GM10266 (cell line): ENCODE results near the gene SKA3.
"Not testable (repeated sequence)": the region's sequence is repeated elsewhere in the genome, so short reads cannot be mapped to it uniquely, and the experiment has no call there.

ENCODE experiments used
- DNase-seq: peaks from one replicate; pipeline ENCODE4 v3.0.0; 2012; ENCODE audit errors: extremely low spot score
- CTCF ChIP-seq: IDR thresholded peaks from 2 replicates; pipeline ENCODE4 v1.5.1; 2012; ENCODE audit warnings: mild to moderate bottlenecking, low read depth; ENCODE audit not compliant: control insufficient read depth, insufficient read depth; ENCODE audit errors: missing control alignments

SKA3 gene

GRCh38 chr13:21176215-21176981 lies at the start of gene SKA3, which contains the start of gene MRPL57:
Gene SKA3, minus strand, starts transcription at chr13:21176552. Its CDS starts 75 bp downstream, at chr13:21176477.
Gene MRPL57, plus strand, starts transcription at chr13:21176658. Its CDS starts 259 bp downstream, at chr13:21176917.
- peak; percentile 96 for DNase-seq
- TF ChIP-seq CTCF: no peak

- DNase-seq: no peak
- TF ChIP-seq CTCF: no peak
Observed at GRCh38 chr13:21225082-21225481, 48.7 kb upstream of the SKA3 start.

GRCh38 chr13:21221268-21221667 lies 44.9 kb upstream of the SKA3 start:
- TF ChIP-seq CTCF: no peak
- no peak for DNase-seq

- not testable (repeated sequence) for DNase-seq
Observed at GRCh38 chr13:21219716-21220115, 43.4 kb upstream of the SKA3 start.

- DNase-seq: no peak
Observed at GRCh38 chr13:21219036-21219381, 42.7 kb upstream of the SKA3 start.

GRCh38 chr13:21218351-21219035 lies 42.1 kb upstream of the SKA3 start:
- no peak for TF ChIP-seq CTCF
- peak; percentile 54 for DNase-seq

More at GRCh38 chr13:21219036-21219381, 42.7 kb upstream of the SKA3 start:
- no peak for TF ChIP-seq CTCF

- TF ChIP-seq CTCF: no peak
Observed at GRCh38 chr13:21216332-21216731, 40.0 kb upstream of the SKA3 start.

GRCh38 chr13:21215419-21215818 lies 39.1 kb upstream of the SKA3 start:
- not testable (repeated sequence) for DNase-seq

More at GRCh38 chr13:21216332-21216731, 40.0 kb upstream of the SKA3 start:
- no peak for DNase-seq
